ENCODE results near the gene SCN3B.

- TF ChIP-seq CTCF (IDR thresholded peaks at IDR 0.05) (no peak), POLR2A (IDR thresholded peaks at IDR 0.05) (no peak), EP300 (IDR thresholded peaks at IDR 0.05; ENCODE audit: low read depth) (no peak), POLR2AphosphoS5 (IDR thresholded peaks at IDR 0.05) (no peak)
Observed at GRCh38 chr11:123587559-123587958, 66.9 kb downstream of the SCN3B start.
